GM12875 (cell line): Measurements from ENCODE around the gene SDF4.

Source experiments
- H3K4me3 ChIP-seq: one replicate; pipeline ENCODE4 v1.5.1; 2011; ENCODE audit warnings: low read depth, low read length, control low read depth
- CTCF ChIP-seq: IDR thresholded peaks from 2 replicates; pipeline ENCODE4 v1.5.1; 2011; ENCODE audit warnings: low read depth, mild to moderate bottlenecking, control low read depth, inconsistent platforms, low read length, moderate library complexity, borderline replicate concordance; ENCODE audit not compliant: insufficient read depth

Gene SDF4

GRCh38 chr1:1259951-1260600, 28.3 kb upstream of the SDF4 start:
- H3K4me3 ChIP-seq, result no peak overlapping the region

GRCh38 chr1:1259540-1259939, 27.7 kb upstream of the SDF4 start:
- no peak for TF ChIP-seq CTCF
- no peak overlapping the region for H3K4me3 ChIP-seq

More at GRCh38 chr1:1259951-1260600, 28.3 kb upstream of the SDF4 start:
- TF ChIP-seq CTCF, result no peak

GRCh38 chr1:1259119-1259488, 27.3 kb upstream of the SDF4 start:
- no peak overlapping the region for H3K4me3 ChIP-seq
- no peak for TF ChIP-seq CTCF

GRCh38 chr1:1256956-1257871, 25.4 kb upstream of the SDF4 start:
- no peak overlapping the region for H3K4me3 ChIP-seq
- TF ChIP-seq CTCF, result no peak

- TF ChIP-seq CTCF, result no peak
- H3K4me3 ChIP-seq, result no peak overlapping the region
Measured at GRCh38 chr1:1255611-1256010, 23.8 kb upstream of the SDF4 start.

GRCh38 chr1:1255078-1255477, 23.3 kb upstream of the SDF4 start:
- H3K4me3 ChIP-seq, result no peak overlapping the region
- TF ChIP-seq CTCF, result no peak

- TF ChIP-seq CTCF, result no peak
- no peak overlapping the region for H3K4me3 ChIP-seq
Measured at GRCh38 chr1:1254667-1254998, 22.8 kb upstream of the SDF4 start.
